CD4-positive, alpha-beta T cell (primary cell): ENCODE results near the gene AURKAIP1. TPM values are rescaled to one million over a fixed set of nuclear protein-coding genes. Genes with fewer than 3 reads are reported as not detected.

ENCODE experiments used
- ATAC-seq: fragments of 200-7000 bp; cut with Tn5 transposase; one replicate; pipeline ENCODE4 v1.10.0; 2022; ENCODE audit warnings: mild to moderate bottlenecking; ENCODE audit not compliant: poor library complexity
- CTCF ChIA-PET: fragments of 350-600 bp; sonication (Branson Sonifier 250); formaldehyde crosslinking; loops from one replicate; lab custom pipeline; 2021; ENCODE audit warnings: antibody characterized with exemption, inconsistent platforms; lab: Charles Lee
- POLR2A ChIA-PET: fragments of 350-600 bp; sonication (Branson Sonifier 250); formaldehyde crosslinking; loops from one replicate; lab custom pipeline; 2021; ENCODE audit warnings: antibody characterized with exemption, inconsistent platforms; lab: Charles Lee
- DNase-seq, 14 experiments: peaks; one replicate each; pipeline ENCODE4 v3.0.0-alpha.2; 2013 to 2020; ENCODE audit warnings: mixed read lengths in 2 of 14
- H3K27ac ChIP-seq, 2 donors: one replicate each; pipeline versions ENCODE4 v1.5.1 to v1.7.0; 2013; ENCODE audit warnings: low read length in 2 of 2, low read depth in 1 of 2, mild to moderate bottlenecking in 1 of 2
- H3K27me3 ChIP-seq, 2 experiments: 1 replicate in 1 of 2; 2 replicates in 1 of 2; pipeline versions ENCODE4 v1.6.1 to v1.7.0; 2013; ENCODE audit warnings: low read length in 2 of 2, control low read depth in 1 of 2, mild to moderate bottlenecking in 1 of 2, moderate library complexity in 1 of 2; ENCODE audit not compliant: insufficient read depth in 2 of 2, control insufficient read depth in 1 of 2
- H3K36me3 ChIP-seq: one replicate; pipeline ENCODE4 v1.6.1; 2013; ENCODE audit warnings: low read length, control low read depth; ENCODE audit not compliant: insufficient read depth
- H3K4me1 ChIP-seq: one replicate; pipeline ENCODE4 v1.6.1; 2013; ENCODE audit warnings: low read length, control low read depth; ENCODE audit not compliant: insufficient read depth
- H3K4me3 ChIP-seq: one replicate; pipeline ENCODE4 v1.5.1; 2013; ENCODE audit warnings: mild to moderate bottlenecking, low read length, moderate library complexity
- H3K9me3 ChIP-seq, 2 experiments: 1 replicate in 1 of 2; 2 replicates in 1 of 2; pipeline versions ENCODE4 v1.6.1 to v1.7.0; 2013; ENCODE audit warnings: low read length in 2 of 2, mild to moderate bottlenecking in 2 of 2, control low read depth in 1 of 2, moderate library complexity in 1 of 2; ENCODE audit not compliant: control insufficient read depth in 1 of 2, insufficient read depth in 1 of 2
- H3K27ac Mint-ChIP-seq: one replicate; pipeline ENCODE4 v1.8.0; 2020; ENCODE audit warnings: mixed read lengths
- H3K27me3 Mint-ChIP-seq: one replicate; pipeline ENCODE4 v1.8.0; 2021; ENCODE audit warnings: mixed read lengths
- H3K36me3 Mint-ChIP-seq: one replicate; pipeline ENCODE4 v1.8.0; 2021; ENCODE audit warnings: low read depth, mixed read lengths
- H3K4me1 Mint-ChIP-seq: one replicate; pipeline ENCODE4 v1.8.0; 2021; ENCODE audit warnings: low read depth, mixed read lengths
- H3K4me3 Mint-ChIP-seq: one replicate; pipeline ENCODE4 v1.8.0; 2020; ENCODE audit warnings: mild to moderate bottlenecking, mixed read lengths
- H3K9me3 Mint-ChIP-seq: one replicate; pipeline ENCODE4 v1.8.0; 2020; ENCODE audit warnings: mixed read lengths
- intact Hi-C, 2 experiments: fragments of 100-400 bp; cut with DNase I in 1 of 2; cut with micrococcal nuclease in 1 of 2; formaldehyde crosslinking; loops; one replicate each; pipeline versions ENCODE4 v1.15.1 to v1.9.0; 2023 to 2025; cut with DNase I, micrococcal nuclease
- total RNA-seq, 174 experiments: library from RNA in 2 of 174; stranded (reverse) in 2 of 174; gene quantifications; one replicate each; pipeline ENCODE4 v1.2.3 and lab custom pipeline; 2021 to 2026
- TF ChIP-seq, protein P1 (sequence below): fragments of 200-600 bp; IDR thresholded peaks from one replicate; pipeline ENCODE4 v1.8.0; 2022; ENCODE audit warnings: antibody characterized with exemption, mild to moderate bottlenecking

AURKAIP1 gene
- total RNA-seq, 2 experiments from 2014 or later: 59.2 to 64.6 TPM

DNA sequence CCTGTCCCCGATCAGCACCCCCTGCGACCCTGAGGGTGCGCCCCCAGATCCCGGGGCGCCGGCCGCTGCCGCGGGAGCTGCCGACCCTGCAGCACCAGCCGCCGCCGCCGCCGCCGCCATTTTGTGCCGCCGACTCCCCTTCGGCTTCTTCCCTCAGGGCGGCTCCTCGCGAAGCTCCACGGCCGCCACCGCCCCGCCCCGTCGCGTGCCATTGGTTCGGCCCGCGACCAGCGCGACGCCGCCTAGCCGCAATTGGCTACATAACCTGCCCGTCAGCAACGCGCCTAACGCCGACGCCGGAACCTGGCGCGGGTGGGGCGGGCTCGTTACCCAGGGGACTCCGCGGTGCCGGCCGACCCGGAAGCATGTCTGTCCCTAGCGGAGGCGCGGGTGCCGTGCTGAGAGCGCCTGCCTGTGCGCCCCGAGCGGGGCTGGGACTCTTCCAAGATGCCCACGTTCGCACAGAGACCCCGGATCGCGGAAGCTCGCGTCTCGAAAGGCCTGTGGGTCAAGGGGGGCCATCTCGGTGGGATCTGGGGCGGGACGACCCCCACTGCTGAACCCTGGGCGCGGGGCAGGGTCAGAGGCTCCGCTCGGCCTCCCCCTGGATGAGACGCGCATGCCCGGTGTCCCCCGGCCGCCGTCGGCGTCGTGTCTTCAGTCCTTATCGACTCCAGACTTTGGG is 24.3 kb upstream of the AURKAIP1 start, which contains the start of gene CCNL2:
Gene CCNL2, minus strand, starts transcription at position 149 of the 685 bp plus-strand sequence. Its CDS starts 29 bp downstream, at position 120.
- peak within 1 kb of the TSS; percentile 92 for H3K4me3 Mint-ChIP-seq
- H3K27ac ChIP-seq: peak within 1 kb of the TSS; percentile 81 to 89
- CTCF ChIA-PET: interaction anchor here (1.0 to 2.0 kb wide), 6 partner anchors 9 to 75 kb away, joined by 3 to 11 read pairs (median 6); partner anchors contain the start of gene AURKAIP1
- peaks cover 53% of the 10 kb centered on the region for H3K4me1 Mint-ChIP-seq
- TF ChIP-seq, protein P1, sequence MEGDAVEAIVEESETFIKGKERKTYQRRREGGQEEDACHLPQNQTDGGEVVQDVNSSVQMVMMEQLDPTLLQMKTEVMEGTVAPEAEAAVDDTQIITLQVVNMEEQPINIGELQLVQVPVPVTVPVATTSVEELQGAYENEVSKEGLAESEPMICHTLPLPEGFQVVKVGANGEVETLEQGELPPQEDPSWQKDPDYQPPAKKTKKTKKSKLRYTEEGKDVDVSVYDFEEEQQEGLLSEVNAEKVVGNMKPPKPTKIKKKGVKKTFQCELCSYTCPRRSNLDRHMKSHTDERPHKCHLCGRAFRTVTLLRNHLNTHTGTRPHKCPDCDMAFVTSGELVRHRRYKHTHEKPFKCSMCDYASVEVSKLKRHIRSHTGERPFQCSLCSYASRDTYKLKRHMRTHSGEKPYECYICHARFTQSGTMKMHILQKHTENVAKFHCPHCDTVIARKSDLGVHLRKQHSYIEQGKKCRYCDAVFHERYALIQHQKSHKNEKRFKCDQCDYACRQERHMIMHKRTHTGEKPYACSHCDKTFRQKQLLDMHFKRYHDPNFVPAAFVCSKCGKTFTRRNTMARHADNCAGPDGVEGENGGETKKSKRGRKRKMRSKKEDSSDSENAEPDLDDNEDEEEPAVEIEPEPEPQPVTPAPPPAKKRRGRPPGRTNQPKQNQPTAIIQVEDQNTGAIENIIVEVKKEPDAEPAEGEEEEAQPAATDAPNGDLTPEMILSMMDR: peak; percentile 45
- H3K4me1 ChIP-seq: peaks cover 47% of the 10 kb centered on the region
- no peaks in the 10 kb centered on the region for H3K9me3 ChIP-seq
- H3K36me3 ChIP-seq: peaks cover 69% of the 10 kb centered on the region
- POLR2A ChIA-PET: interaction anchor here (0.6 to 4.2 kb wide), 18 partner anchors 9 to 510 kb away, joined by 3 to 80 read pairs (median 4); partner anchors contain the start of genes AURKAIP1, C1orf159, CDK11A and DVL1
- H3K27ac Mint-ChIP-seq: peak within 1 kb of the TSS; percentile 86
- ATAC-seq (peak; percentile 95), DNase-seq (peak; percentile 98 to 100 (median 99))
- peak within 1 kb of the TSS; percentile 99 for H3K4me3 ChIP-seq
- no peaks in the 10 kb centered on the region for H3K27me3 Mint-ChIP-seq
- H3K36me3 Mint-ChIP-seq: peaks cover 74% of the 10 kb centered on the region
- intact Hi-C loops: loop anchor here (1.0 to 5.0 kb wide), 4 partner anchors 8 to 127 kb away; partner anchors contain the start of genes AURKAIP1 (in 2 of the 2), MRPL20 (in 1 of the 2) and UBE2J2 (in 1 of the 2)
- no peaks in the 10 kb centered on the region for H3K9me3 Mint-ChIP-seq
- no peaks in the 10 kb centered on the region for H3K27me3 ChIP-seq

DNA sequence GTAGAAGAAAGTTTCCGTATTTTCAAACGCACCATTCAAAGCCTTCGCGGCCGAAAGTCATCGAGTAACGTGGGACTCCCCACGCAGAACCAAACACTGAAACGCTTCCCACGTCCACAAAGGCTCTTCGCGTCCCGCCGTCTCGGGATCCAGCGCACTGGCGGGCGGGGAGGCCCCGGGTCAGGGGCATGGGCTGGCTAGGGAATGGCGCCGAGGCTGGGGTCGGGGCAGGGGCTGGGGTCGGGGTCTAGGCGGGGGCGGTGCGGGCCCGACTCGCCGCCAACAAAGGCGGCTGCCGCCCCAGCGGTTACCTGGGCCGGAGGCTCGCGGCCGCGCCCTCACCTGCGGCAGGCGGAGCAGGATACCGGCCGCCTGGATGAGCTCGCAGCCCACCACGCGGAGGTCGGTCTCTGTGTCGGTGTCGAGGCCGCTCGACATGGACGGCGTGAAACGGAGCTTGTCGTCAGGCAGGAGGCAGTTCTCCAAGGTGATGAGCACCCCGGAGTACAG is 23.7 kb upstream of the AURKAIP1 start:
- POLR2A ChIA-PET: interaction anchor here (0.6 to 4.2 kb wide), 18 partner anchors 9 to 511 kb away, joined by 3 to 80 read pairs (median 4); partner anchors contain the start of genes AURKAIP1, C1orf159, CDK11A and DVL1
- peak overlapping the region; percentile 81 for H3K4me3 ChIP-seq
- peak; percentile 2 for ATAC-seq

More for the DNA sequence above, 23.7 kb upstream of the AURKAIP1 start:
- peak overlapping the region; percentile 92 for H3K4me3 Mint-ChIP-seq
- peak in 2 of 14 experiments; percentile 43 to 50 for DNase-seq
- H3K27ac Mint-ChIP-seq: peak overlapping the region; percentile 86
- H3K9me3 ChIP-seq: no peaks in the 10 kb centered on the region
- peak overlapping the region; percentile 40 to 79 for H3K27ac ChIP-seq
- no peaks in the 10 kb centered on the region for H3K9me3 Mint-ChIP-seq
- no peaks in the 10 kb centered on the region for H3K27me3 Mint-ChIP-seq
- peaks cover 78% of the 10 kb centered on the region for H3K36me3 Mint-ChIP-seq
- TF ChIP-seq, protein P1: no peak
- CTCF ChIA-PET: interaction anchor here (1.0 to 2.0 kb wide), 6 partner anchors 9 to 76 kb away, joined by 3 to 11 read pairs (median 6); partner anchors contain the start of gene AURKAIP1
- no peaks in the 10 kb centered on the region for H3K27me3 ChIP-seq
- H3K4me1 ChIP-seq: peaks cover 47% of the 10 kb centered on the region
- intact Hi-C loops: loop anchor here (1.0 to 5.0 kb wide), 4 partner anchors 9 to 126 kb away; partner anchors contain the start of genes AURKAIP1 (in 2 of the 2), MRPL20 (in 1 of the 2) and UBE2J2 (in 1 of the 2)
- H3K4me1 Mint-ChIP-seq: peaks cover 51% of the 10 kb centered on the region
- peaks cover 72% of the 10 kb centered on the region for H3K36me3 ChIP-seq
